Fibroblast of lung (primary cell): ENCODE results near the gene KIAA0232. TPM values are rescaled to one million over a fixed set of nuclear protein-coding genes. Genes with fewer than 3 reads are reported as not detected.
"Not testable (repeated sequence)": the region's sequence is repeated elsewhere in the genome, so short reads cannot be mapped to it uniquely, and the experiment has no call there.

Experiments
- DNase-seq, 2 donors: peaks; one replicate each; pipeline versions ENCODE4 v3.0.0 to v3.0.0-alpha.2; 2010; ENCODE audit warnings: low read depth in 2 of 2
- H2AFZ ChIP-seq: 2 replicates; pipeline ENCODE4 v1.5.1; 2012; ENCODE audit warnings: low read length, control low read depth, inconsistent platforms
- H3K27ac ChIP-seq: 2 replicates; pipeline ENCODE4 v1.5.1; 2011; ENCODE audit warnings: low read length, control low read depth; ENCODE audit not compliant: insufficient read depth
- H3K27me3 ChIP-seq: 2 replicates; pipeline ENCODE4 v1.5.1; 2011; ENCODE audit warnings: mild to moderate bottlenecking, low read length; ENCODE audit not compliant: control insufficient read depth, insufficient read depth
- H3K36me3 ChIP-seq: 2 replicates; pipeline ENCODE4 v1.5.1; 2011; ENCODE audit warnings: low read length; ENCODE audit not compliant: control insufficient read depth, insufficient read depth
- H3K4me1 ChIP-seq: 2 replicates; pipeline ENCODE4 v1.5.1; 2011; ENCODE audit warnings: low read length; ENCODE audit not compliant: control insufficient read depth, insufficient read depth; ENCODE audit errors: extremely low read depth
- H3K4me2 ChIP-seq: 2 replicates; pipeline ENCODE4 v1.5.1; 2011; ENCODE audit warnings: low read length, control low read depth; ENCODE audit not compliant: insufficient read depth; ENCODE audit errors: extremely low read depth
- H3K4me3 ChIP-seq, 4 experiments: fragments of 200-600 bp in 1 of 4; sonication (generic) in 1 of 4; replicated peaks in 1 of 4; 2 replicates each; pipeline ENCODE4 v1.5.1; 2011 to 2016; ENCODE audit warnings: low read length in 4 of 4, low read depth in 3 of 4, mild to moderate bottlenecking in 3 of 4, control low read depth in 2 of 4, inconsistent platforms in 1 of 4, mixed read lengths in 1 of 4; ENCODE audit not compliant: insufficient read depth in 1 of 4; ENCODE audit errors: control extremely low read depth in 1 of 4
- H3K79me2 ChIP-seq: 2 replicates; pipeline ENCODE4 v1.5.1; 2012; ENCODE audit warnings: mild to moderate bottlenecking, low read length, inconsistent platforms; ENCODE audit not compliant: control insufficient read depth, insufficient read depth
- H3K9ac ChIP-seq: 2 replicates; pipeline ENCODE4 v1.5.1; 2011; ENCODE audit warnings: mild to moderate bottlenecking, low read length, control low read depth; ENCODE audit not compliant: insufficient read depth
- H3K9me3 ChIP-seq: 2 replicates; pipeline ENCODE4 v1.5.1; 2012; ENCODE audit warnings: low read depth, low read length; ENCODE audit not compliant: control insufficient read depth, insufficient read depth
- H4K20me1 ChIP-seq: 2 replicates; pipeline ENCODE4 v1.5.1; 2011; ENCODE audit warnings: low read length; ENCODE audit not compliant: control insufficient read depth, insufficient read depth; ENCODE audit errors: extremely low read depth
- CTCF ChIP-seq, 2 donors: IDR thresholded peaks in 1 of 2; conservative IDR thresholded peaks in 1 of 2; 1 replicate in 1 of 2; 2 replicates in 1 of 2; pipeline ENCODE4 v1.5.1; 2011 to 2012; ENCODE audit warnings: low read length in 2 of 2, control low read depth in 1 of 2, inconsistent platforms in 1 of 2, low read depth in 1 of 2, mild to moderate bottlenecking in 1 of 2
- EZH2 ChIP-seq: IDR thresholded peaks from 2 replicates; pipeline ENCODE4 v1.5.1; 2012; ENCODE audit warnings: low read length, control low read depth, mild to moderate bottlenecking; ENCODE audit errors: missing control alignments
- polyA plus RNA-seq, 2 donors: library from polyadenylated mRNA; depleted of rRNA in 1 of 2; stranded (reverse) in 1 of 2; unstranded in 1 of 2; fragments of >200 nt; gene quantifications; 2 replicates each; pipeline ENCODE4 v1.2.1, GENCODE V29; 2011 to 2012; ENCODE audit warnings: missing spikeins in 1 of 2
- total RNA-seq: library from RNA; depleted of rRNA; stranded (reverse); fragments of >200 nt; gene quantifications from 2 replicates; pipeline ENCODE4 v1.2.1, GENCODE V29; 2014

The KIAA0232 gene
- total and polyA plus RNA-seq, 2 donors (not counting 1 experiment from before 2014, with no cell fraction given): 18.0 to 18.8 TPM

GRCh38 chr4:6791796-6792195 is 9.3 kb downstream of the KIAA0232 start:
- not testable (repeated sequence) for H3K4me3 ChIP-seq, DNase-seq, H4K20me1 ChIP-seq, H3K4me2 ChIP-seq, H3K36me3 ChIP-seq, H3K9me3 ChIP-seq, H2AFZ ChIP-seq, H3K9ac ChIP-seq, H3K27me3 ChIP-seq, H3K4me1 ChIP-seq, H3K27ac ChIP-seq
- H3K79me2 ChIP-seq: peaks cover 80% of the 10 kb centered on the region

DNA sequence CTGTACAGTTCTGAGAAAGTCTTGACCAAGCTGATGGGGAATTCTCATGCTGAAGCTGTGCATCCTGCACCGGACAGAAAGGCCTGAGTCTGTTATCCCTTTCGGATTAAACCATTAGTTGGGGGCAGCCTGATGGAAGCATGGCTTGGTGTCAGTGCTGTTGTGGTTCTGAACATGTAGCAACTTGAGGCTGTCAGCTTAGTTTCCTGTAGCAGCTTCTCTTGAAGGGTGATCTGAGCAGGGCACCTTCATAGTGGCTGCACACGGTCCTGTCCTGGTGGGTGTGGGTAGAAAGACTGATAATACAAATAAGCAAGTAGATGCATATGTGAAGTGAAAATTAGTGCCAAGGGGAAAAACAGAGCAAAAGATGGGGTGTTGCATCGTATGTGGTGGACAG is 11.7 kb downstream of the KIAA0232 start:
- no peaks in the 10 kb centered on the region for H4K20me1 ChIP-seq
- peaks cover 78% of the 10 kb centered on the region for H3K79me2 ChIP-seq
- no peak overlapping the region for H3K4me3 ChIP-seq

DNA sequence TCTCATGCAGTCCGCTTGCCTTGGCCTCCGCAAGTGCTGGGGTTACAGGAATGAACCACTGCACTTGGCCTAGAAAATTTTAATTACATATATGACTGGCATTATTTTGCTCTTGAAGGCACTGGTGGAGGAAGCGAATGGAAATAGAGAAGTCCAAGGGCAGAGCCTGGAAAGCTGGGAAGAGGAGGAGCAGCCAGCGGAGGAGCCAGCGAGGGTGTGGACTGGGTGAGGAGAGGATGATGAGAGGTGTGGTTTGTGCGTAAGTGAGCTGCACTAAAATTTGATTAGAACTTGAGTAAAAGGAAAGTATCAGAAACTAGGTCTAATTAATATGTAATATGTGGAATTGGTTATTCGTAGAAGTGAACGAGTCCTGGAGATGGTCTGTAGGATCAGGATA is 13.3 kb downstream of the KIAA0232 start:
- Histone ChIP-seq H4K20me1 (no peaks in the 10 kb centered on the region), H3K4me3 (no peak overlapping the region)

More for the DNA sequence above, 11.7 kb downstream of the KIAA0232 start:
- no peak overlapping the region for H2AFZ ChIP-seq
- DNase-seq: no peak
- no peaks in the 10 kb centered on the region for H3K9me3 ChIP-seq
- no peaks in the 10 kb centered on the region for H3K27me3 ChIP-seq
- H3K27ac ChIP-seq: no peak overlapping the region
- no peaks in the 10 kb centered on the region for H3K36me3 ChIP-seq
- H3K4me2 ChIP-seq: no peak overlapping the region
- no peak overlapping the region for H3K9ac ChIP-seq
- H3K4me1 ChIP-seq: no peaks in the 10 kb centered on the region
- TF ChIP-seq CTCF (conservative IDR thresholded peaks at IDR 0.05 in 1 of 2, IDR thresholded peaks at IDR 0.05 in 1 of 2; ENCODE audit: low read depth in 1 of 2, low read length in 2 of 2): no peak
- TF ChIP-seq EZH2: no peak

DNA sequence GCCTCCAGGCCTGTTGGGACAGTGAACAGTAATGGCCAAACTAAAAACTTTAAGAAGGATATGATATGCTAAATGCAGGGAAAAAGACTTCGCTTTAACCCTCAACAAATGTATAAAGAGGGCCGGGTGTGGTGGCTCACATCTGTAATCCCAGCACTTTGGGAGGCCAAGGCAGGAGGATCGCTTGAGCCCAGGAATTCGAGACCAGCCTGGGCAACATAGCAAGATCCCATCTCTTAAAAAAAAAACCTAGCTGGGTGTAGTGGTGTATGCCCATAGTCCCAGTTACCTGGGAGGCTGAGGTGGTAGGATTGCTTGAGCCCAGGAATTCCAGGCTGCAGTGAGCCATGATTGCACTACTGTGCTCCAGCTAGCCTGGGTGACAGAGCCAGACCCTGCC is 14.8 kb downstream of the KIAA0232 start:
- not testable (repeated sequence) for H4K20me1 ChIP-seq, H3K36me3 ChIP-seq

More for the DNA sequence above, 13.3 kb downstream of the KIAA0232 start:
- TF ChIP-seq EZH2: no peak
- no peak for TF ChIP-seq CTCF (conservative IDR thresholded peaks at IDR 0.05 in 1 of 2, IDR thresholded peaks at IDR 0.05 in 1 of 2; ENCODE audit: low read depth in 1 of 2, low read length in 2 of 2)
- Histone ChIP-seq H3K4me2 (no peak overlapping the region), H3K27me3 (no peaks in the 10 kb centered on the region), H3K79me2 (peaks cover 74% of the 10 kb centered on the region), H3K4me1 (no peaks in the 10 kb centered on the region), H3K36me3 (no peaks in the 10 kb centered on the region), H3K9me3 (no peaks in the 10 kb centered on the region), H2AFZ (no peak overlapping the region), H3K27ac (no peak overlapping the region), H3K9ac (no peak overlapping the region)
- no peak for DNase-seq

More for the DNA sequence above, 14.8 kb downstream of the KIAA0232 start:
- H2AFZ ChIP-seq, H3K27me3 ChIP-seq, H3K4me1 ChIP-seq, H3K4me2 ChIP-seq, DNase-seq, H3K9ac ChIP-seq, H3K9me3 ChIP-seq, H3K27ac ChIP-seq, H3K4me3 ChIP-seq: not testable (repeated sequence)
- peaks cover 79% of the 10 kb centered on the region for H3K79me2 ChIP-seq
